Fibroblast of villous mesenchyme (primary cell): ENCODE results near the gene IREB2. TPM values are rescaled to one million over a fixed set of nuclear protein-coding genes. Genes with fewer than 3 reads are reported as not detected.
"Not testable (repeated sequence)": the region's sequence is repeated elsewhere in the genome, so short reads cannot be mapped to it uniquely, and the experiment has no call there.

Experiments
- DNase-seq: peaks from one replicate; pipeline ENCODE4 v3.0.0-alpha.2; 2010; ENCODE audit warnings: low read depth
- H3K4me3 ChIP-seq: 2 replicates; pipeline ENCODE4 v1.5.1; 2011; ENCODE audit warnings: low read depth, mild to moderate bottlenecking, low read length
- CTCF ChIP-seq: IDR thresholded peaks from 2 replicates; pipeline ENCODE4 v1.5.1; 2012; ENCODE audit warnings: low read depth, mild to moderate bottlenecking, low read length; ENCODE audit not compliant: insufficient read depth
- total RNA-seq: library from RNA; depleted of rRNA; stranded (reverse); fragments of >200 nt; gene quantifications from 2 replicates; pipeline ENCODE4 v1.2.3, GENCODE V29; 2012

Gene IREB2
- total RNA-seq, 1 donor: 38.9 TPM

- TF ChIP-seq CTCF: no peak
- no peak overlapping the region for H3K4me3 ChIP-seq
- DNase-seq: no peak
Observed at GRCh38 chr15:78537266-78537905, 99.4 kb downstream of the IREB2 start.

DNA sequence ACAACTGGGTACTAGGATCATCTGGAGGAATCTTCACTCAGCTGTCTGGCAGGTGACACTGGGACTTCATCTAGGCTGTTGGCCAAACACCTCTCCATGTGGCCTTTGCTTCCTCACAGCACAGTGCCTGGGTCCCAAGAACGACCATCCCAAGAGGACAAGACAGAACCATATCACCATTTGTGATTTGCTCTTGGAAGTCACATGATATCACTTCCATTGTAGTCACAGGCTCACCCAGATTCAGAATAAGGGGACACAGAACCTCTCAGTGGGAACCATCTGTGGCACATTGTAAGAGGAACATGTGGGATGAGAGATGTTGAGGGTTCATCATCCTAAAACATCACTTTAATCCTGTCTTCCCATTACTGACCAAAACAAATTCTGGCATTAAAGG, 100.3 kb downstream of the IREB2 start:
- DNase-seq: no peak

DNA sequence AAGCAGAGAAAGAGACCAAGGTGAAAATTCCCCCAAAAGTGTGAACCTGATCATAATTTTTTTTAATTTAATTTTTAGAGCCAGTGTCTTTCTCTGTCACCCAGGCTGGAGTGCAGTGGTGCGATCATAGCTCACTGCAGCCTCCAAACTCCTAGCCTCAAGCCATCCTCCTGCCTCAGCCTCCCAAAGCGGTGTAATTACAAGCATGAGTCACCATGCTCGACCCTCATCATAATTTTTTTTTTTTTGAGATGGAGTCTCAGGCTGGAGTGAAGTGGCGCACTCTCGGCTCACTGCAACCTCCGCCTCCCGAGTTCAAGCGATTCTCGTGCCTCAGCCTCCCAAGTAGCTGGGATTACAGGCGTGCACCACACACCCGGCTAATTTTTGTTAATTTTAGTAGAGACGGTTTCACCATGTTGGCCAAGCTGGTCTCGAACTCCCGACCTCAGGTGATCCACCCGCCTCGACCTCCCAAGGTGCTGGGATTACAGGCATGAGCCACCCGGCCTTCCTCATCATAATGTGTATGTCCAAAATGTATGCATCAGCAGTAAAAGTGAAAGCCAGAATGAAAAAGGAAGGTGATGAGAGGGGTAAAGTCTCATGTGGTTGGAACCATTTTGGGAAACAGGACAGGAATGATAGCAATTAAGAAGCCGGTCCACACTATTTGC, 101.6 kb downstream of the IREB2 start:
- DNase-seq: not testable (repeated sequence)
- H3K4me3 ChIP-seq: peak overlapping the region; percentile 72

More for the DNA sequence above, 100.3 kb downstream of the IREB2 start:
- TF ChIP-seq CTCF: no peak
- no peak overlapping the region for H3K4me3 ChIP-seq

GRCh38 chr15:78540141-78540870, 102.3 kb downstream of the IREB2 start, which contains the start of gene PSMA4:
Gene PSMA4, plus strand, starts transcription at chr15:78540444. Its CDS starts 1,484 bp downstream, at chr15:78541928.
- peak within 1 kb of the TSS; percentile 72 for H3K4me3 ChIP-seq
- TF ChIP-seq CTCF: no peak
- DNase-seq: peak; percentile 87

- DNase-seq: peak; percentile 36
- peak overlapping the region; percentile 72 for H3K4me3 ChIP-seq
- no peak for TF ChIP-seq CTCF
Observed at GRCh38 chr15:78540871-78541743, 103.1 kb downstream of the IREB2 start.

- DNase-seq: no peak
- no peak for TF ChIP-seq CTCF
- H3K4me3 ChIP-seq: peak overlapping the region; percentile 72
Observed at GRCh38 chr15:78541744-78542034, 103.7 kb downstream of the IREB2 start.
